ENCODE measurements around the gene ETNPPL.

GRCh38 chr4:108787106-108787505 lies 24.3 kb upstream of the ETNPPL start:
- TF ChIP-seq CTCF (conservative IDR thresholded peaks at IDR 0.05), result no peak
- no peak for TF ChIP-seq EZH2 (IDR thresholded peaks at IDR 0.05; ENCODE audit: low read depth)

All from PC-9 (cell line).